GM19193 (cell line): Measurements from ENCODE around the gene SHANK1.

Experiments used
- POLR2A ChIP-seq: IDR thresholded peaks from 4 replicates; pipeline ENCODE4 v1.6.1; 2011; ENCODE audit not compliant: insufficient read depth, insufficient read length; ENCODE audit errors: extremely low read depth

Gene SHANK1

DNA sequence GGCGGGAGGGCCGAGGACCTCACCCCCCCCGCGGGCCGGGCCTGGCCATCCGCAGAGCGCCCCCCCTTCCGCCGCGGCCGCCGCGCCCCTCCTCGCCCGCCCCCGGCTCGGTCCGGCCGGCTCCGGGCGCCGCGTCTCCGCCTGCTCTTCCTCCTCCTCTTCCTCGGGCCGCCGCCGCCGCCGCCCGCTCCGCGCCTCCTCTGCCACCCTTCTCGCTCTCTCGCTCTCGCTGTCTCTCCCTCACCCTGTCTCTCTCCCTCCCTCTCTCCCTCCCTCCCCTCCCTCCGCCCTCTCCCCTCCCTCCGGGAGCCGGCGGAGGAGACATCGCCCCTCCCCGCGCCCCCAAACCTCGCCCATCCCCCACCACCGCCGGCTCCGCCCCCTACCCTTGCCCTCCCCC lies at the start of gene SHANK1:
Gene SHANK1, minus strand, starts transcription at position 237 of the 400 bp plus-strand sequence. CDS start 2,883 bp downstream, outside the sequence.
- no peak for TF ChIP-seq POLR2A

DNA sequence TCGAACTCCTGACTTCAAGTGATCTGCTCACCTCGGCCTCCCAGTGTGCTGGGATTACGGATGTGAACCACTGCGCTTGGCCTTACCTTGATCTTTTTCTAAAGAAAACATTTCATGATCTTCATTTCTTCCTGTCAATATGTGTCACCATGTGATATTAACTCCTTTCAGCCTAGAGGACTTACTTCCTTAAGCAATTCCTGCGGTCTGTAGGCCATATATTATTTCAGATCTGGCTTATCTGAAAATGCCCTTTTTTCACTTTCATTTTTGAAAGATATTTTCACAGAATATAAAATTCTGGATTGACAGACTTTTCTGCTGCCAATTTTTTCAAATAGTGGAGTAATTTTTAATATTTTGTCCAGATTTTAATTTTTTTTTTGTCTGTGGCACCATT lies 48.7 kb upstream of the SHANK1 start:
- no peak for TF ChIP-seq POLR2A

DNA sequence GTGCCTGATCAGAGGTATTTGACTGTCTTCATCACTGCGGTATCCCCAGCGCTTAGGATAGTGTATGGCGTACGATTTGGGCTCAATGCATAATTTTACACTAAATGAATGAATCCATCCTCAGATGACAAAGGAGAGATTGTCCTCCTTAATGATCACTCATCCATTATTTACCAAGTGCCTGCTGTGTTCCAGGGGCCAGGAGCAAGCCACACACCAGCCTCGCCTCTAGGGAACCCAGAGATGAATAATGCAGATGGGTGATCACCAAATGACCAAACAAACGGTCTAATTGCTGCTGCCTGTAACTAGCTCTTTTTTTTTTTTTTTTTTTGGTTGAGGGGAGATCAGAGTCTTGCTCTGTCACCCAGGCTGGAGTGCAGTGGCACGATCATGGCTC lies 44.8 kb upstream of the SHANK1 start:
- no peak for TF ChIP-seq POLR2A

DNA sequence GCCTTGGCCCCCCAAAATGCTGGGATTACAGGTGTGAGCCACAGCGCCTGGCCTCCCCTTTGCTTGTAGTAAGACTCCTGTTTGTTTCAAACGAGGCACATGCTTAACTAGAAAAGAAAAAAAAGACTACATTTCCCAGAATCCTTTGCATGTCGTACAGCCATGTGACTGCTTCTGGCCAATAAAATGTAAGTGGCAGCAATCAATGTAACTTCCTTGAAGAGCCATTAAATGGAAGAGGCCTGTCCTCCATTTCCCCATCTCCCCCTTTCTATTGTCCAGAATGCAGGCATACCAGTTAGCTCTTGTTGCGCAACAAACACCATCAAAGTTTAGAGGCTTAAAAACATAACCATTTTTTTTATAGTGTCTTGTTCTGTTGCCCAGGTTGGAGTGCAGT lies 40.3 kb upstream of the SHANK1 start:
- no peak for TF ChIP-seq POLR2A

DNA sequence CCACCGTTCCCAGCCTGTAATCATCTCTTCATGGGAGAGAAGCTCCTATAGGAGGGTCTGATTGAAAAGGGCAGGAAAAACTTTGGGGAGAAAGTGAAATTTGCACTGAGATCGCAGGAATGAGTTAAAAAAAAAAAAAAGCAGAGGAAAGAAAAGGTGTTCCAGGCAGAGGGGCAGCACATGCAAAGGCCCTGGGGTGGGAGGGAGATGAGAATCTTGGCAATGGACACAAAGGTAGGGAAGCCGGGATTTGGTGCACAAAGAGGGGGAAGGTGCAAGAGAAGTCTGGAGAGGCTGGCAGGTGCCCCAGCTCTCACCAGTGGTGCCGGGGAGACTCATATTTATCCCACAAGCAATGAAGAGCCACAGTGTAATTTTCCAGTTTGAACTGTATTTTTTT lies 34.3 kb upstream of the SHANK1 start:
- no peak for TF ChIP-seq POLR2A

DNA sequence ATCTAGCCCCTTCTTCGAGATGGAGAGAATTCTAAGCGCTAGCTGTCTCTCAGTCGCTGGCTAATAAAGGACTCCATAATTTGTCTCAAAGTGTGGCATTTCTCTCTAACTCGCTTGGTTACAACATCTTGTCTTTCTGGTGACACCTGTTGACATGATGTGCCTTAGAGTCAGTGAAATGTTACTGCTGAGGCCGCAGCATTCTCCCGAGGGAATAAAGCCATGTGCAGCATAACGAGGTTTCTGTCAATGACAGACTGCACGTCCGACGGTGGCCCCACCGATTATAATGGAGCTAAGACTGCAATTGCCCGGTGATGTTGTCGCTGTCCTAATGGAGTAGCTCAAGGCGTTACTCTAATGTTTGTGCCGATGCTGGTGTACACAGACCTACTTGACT lies 30.4 kb upstream of the SHANK1 start:
- no peak for TF ChIP-seq POLR2A

DNA sequence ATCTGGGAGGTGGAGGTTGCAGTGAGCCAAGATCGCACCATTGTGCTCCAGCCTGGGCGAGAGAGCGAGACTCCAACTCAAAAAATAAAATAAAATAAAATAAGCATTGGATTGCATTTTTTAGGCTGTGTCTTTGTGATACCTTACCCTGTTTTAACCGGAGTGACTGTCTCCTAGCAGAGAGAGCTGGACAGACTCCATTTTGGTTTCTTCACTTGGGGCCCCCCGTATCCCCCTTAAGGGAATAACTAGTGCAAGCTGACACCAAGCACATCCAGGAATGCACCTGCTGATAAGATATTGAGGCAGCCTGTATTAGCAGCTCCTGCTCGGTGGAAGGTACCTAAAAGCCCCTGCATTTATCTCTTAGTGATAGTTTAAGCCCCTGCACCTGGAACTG lies 29.9 kb upstream of the SHANK1 start:
- no peak for TF ChIP-seq POLR2A

DNA sequence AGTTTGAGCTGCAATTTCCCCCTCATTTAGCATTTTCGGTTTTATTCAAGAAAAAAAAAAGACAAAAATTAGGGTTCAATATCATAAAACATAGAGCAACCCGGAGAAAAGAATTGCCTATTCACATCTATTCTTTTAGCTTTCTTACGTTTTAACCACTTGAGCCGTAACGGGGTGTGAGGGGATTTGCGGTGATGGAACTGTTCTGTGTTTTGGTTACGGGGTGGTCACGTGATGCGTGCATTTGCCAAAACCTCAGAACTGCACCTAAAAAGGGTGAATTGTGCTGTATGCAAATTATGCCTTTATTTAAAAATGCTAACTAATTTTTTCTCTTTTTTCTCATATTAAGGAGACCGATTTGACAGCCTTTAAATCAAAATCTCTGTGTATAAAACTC lies 25.6 kb upstream of the SHANK1 start:
- no peak for TF ChIP-seq POLR2A

DNA sequence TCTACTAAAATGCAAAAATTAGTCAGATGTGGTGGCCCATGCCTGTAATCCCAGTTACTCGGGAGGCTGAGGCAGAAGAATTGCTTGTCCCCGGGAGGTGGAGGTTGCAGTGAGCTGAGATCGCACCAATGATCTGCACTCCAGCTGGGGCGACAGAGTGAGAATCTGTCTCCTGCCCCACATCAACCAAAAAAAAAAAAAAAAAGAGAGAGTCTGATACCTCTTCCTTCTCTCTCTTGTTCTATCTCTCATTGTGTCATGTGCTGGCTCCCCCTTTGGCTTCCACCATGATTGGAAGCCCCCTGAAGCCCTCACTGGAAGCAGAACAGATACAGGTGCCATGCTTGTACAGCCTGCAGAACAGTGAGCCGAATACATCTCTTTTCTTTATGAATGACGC lies 23.9 kb upstream of the SHANK1 start:
- no peak for TF ChIP-seq POLR2A

DNA sequence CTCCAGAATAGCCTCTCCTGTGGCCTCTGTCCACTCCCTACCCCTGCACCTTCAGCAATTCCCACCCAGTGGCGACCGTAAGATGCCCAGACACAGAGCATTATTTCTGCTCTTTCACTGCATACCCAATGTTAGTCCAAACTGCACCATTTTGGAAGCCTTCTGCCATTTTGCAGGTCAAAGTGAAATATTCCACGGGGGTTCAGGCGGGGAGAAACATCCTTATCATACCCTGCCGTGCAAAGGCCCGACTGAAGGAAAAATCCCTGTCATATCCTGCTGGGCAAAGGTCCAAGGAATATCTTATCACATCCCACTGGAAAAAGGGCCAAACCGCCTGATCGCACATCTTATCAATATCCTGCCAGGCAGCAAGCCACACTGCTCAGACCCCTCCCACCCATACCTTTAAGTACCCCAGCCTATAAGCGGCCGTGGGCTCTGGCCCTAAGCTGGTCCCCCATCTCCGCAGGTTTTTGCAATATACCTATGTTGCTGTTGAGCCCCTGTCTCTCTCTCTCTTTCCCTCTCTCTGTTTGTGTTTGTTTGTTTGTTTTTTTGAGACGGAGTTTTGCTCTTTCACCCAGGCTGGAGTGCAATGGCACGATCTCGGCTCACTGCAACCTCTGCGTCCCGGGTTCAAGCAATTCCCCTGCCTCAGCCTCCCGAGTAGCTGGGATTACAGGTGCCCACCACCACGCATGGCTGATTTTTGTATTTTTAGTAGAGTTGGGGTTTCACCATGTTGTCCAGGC lies 21.8 kb upstream of the SHANK1 start:
- TF ChIP-seq POLR2A = no peak

DNA sequence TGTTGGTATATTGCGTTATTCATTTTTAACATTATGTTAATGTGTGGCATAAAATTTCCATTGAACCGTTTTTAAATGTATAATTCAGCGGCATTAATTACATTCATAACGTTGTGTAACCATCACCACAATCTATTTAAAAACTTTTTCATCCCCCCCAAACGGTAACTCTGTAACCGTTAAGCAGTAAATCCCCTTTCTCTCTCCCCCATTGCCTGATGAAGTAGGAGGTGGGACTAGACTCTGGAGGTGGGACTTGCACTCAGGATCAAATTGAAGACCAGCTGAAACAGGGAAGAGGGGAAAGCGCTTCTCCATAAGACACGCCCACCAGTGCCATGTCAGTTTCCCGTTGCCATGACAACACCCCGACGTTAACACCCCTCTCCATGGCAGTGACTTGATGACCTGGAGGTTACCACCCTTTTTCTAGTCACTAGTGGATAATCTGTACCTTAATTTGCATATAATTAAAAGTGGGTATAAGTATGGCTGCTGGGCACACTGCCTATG lies 20.4 kb upstream of the SHANK1 start:
- no peak for TF ChIP-seq POLR2A

DNA sequence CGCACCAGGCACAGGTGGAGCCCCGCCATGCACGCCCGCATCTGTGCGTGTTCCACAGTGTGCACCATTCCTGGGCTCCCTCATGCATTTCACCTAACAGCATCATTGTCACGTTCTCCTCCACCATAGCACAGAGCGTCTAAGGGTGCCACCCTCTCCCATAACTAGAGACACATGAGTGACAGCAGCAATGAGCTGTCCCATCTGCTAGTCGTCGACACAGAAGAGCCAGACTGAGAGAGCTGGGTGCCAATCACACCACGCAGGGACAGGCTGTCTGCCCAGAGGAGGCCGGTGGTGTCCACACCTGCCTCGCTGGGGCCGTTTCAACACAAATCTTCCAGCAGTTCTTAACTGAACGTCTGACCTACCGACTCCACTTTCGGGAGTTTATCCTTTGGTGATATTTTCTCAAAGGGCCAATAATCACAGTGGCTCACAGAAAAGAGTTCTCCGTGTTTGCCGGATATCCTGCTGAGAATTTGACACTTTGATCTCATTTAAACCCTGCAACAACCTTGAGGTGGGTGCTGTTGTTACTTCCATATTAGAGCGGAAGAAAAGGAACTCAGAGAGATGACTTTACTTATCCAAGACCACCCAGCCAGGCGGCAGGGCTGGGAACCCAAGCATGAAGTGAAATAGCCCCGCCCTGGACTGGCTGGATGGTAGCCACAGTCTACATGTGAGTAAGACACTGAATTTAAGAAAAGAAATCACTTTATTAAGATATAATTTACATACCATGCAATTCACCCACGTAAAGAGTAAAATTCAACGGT lies 19.7 kb upstream of the SHANK1 start:
- TF ChIP-seq POLR2A = no peak

DNA sequence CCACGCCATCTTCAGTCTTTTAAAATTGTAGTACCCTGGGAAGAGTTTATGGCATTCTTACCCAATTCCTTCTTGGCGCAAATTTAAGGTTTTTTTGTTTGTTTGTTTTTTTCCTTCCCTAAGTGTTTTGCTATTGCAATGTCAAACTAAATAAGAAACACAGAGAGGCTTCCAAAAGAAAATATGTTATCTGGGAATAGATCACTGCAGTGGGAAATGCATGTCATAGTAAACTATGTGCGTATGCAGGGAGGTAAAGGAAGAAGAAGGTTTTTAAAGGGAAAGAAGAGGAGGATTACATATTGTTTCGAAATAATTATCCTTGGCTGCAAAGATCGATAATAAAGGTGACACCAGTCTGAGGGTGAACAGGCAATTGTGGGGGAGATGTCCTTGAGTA lies 16.7 kb upstream of the SHANK1 start:
- TF ChIP-seq POLR2A = no peak

DNA sequence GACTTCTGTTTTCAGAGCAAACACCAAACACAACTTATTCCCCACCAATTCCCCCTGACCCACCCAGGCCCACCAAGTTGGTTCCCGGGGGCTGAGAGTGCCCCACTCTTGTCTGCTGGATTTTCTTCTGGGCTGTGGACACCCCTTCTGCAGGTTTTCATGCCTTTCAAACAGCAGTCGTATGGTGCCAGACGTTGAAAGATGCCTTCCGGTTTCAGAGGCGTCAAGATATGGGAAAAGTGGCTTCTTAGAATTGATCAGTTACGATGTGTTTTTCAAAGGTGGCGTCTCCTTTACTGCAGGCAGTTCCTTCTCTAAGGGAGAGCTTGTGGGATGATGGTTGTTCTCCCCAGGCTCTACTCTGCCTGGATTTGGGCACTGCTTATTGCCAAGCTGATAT lies 16.3 kb upstream of the SHANK1 start:
- TF ChIP-seq POLR2A = no peak

DNA sequence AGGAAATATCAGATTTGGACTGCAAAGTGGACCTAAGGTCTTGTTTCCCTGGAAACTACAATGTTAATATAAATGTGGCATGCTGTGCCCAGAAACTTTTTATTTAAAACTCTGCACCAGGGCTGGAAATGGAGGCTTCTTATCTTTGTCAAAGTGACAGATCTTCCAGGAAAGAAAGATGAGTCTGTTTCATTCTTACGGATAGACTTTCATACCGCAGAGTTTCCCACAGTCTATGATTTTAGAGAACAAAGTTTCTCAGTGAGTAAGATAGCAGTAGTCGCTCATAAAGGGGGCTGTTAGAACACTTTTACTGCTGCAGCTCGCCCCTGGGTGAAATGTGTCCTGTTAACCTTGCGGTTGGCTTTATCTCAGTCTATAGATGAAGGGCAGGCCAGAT lies 10.3 kb upstream of the SHANK1 start:
- TF ChIP-seq POLR2A = no peak

DNA sequence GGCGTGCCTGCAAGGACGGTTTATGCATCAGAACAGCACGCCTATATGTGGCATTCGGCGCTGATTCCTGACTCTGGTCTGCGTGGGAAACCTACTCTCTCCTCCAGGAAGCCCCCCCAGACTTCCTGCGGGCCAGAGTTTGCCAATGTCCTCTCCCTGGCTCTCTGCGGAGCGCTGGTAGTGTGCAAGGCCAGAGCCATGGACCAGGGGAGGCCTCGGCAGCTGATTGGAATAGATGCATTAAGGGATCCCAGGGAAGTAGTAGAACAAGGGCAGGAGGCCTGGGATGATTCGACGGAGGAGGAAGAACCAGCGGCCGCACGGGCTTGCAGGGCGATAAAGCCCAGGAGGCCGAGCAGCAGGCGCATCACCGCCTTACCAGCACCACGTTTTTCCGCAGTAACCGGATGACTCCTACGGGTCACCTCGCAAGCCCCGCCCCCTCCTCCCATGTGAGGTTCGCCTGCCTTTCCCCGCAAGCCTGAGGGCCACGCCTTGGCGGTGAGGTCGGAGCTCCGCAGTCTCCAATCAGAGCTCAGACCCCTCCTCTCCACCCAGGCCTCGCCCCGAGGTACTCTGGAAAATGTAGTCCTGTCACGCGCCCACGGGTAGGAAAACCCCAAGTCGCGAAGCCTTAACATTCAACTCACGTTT lies 8.6 kb upstream of the SHANK1 start:
- no peak for TF ChIP-seq POLR2A

DNA sequence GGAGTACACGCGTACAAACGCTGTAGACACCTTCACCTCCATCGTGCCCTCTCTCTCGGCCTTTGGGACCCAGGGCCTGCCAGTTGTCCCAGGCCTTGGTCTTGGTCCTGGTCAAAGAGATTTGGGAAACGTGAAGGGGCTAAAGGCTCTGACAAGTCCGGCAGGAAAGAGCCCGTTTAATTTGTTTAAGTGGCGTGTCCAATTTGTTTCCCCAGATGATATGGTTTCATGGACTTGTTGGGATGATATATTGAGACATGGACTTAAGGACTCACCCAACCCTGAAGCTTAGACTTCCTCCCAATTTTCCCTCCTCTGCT lies 6.3 kb upstream of the SHANK1 start:
- no peak for TF ChIP-seq POLR2A
